OCI-LY3 (cell line): ENCODE measurements around the gene KRT80.

Experiments
- H2AFZ ChIP-seq: fragments of 200-600, 300-600 bp; shearing (Covaris generic); 2 replicates; pipeline ENCODE4 v1.6.0; 2014; ENCODE audit warnings: antibody characterized with exemption, low read depth, low read length
- H3K27ac ChIP-seq: fragments of 200-600, 300-600 bp; sonication (generic); 2 replicates; pipeline ENCODE4 v1.5.1; 2014; ENCODE audit warnings: mild to moderate bottlenecking, low read length, moderate library complexity, mixed read lengths
- H3K27me3 ChIP-seq: fragments of 200-600, 300-600 bp; sonication (generic); 2 replicates; pipeline ENCODE4 v1.6.1; 2014; ENCODE audit warnings: low read depth, low read length, mixed read lengths
- H3K36me3 ChIP-seq: fragments of 200-600, 300-600 bp; sonication (generic); replicated peaks from 2 replicates; pipeline ENCODE3; 2014; ENCODE audit warnings: low read depth, low read length, mixed read lengths
- H3K4me1 ChIP-seq: fragments of 300-600, 200-600 bp; sonication (generic); 2 replicates; pipeline ENCODE4 v1.6.1; 2014; ENCODE audit warnings: low read length, mixed read lengths
- H3K4me2 ChIP-seq: fragments of 200-600, 300-600 bp; sonication (generic); 2 replicates; pipeline ENCODE4 v1.6.1; 2014; ENCODE audit warnings: low read length, mixed read lengths
- H3K4me3 ChIP-seq: fragments of 300-600, 200-600 bp; sonication (generic); 2 replicates; pipeline ENCODE4 v1.5.1; 2014; ENCODE audit warnings: antibody characterized with exemption, mild to moderate bottlenecking, low read length, moderate library complexity
- H3K79me2 ChIP-seq: fragments of 300-600, 200-600 bp; shearing (Covaris generic); 2 replicates; pipeline ENCODE4 v1.6.1; 2014; ENCODE audit warnings: mild to moderate bottlenecking, low read length, mixed read lengths
- H3K9ac ChIP-seq: fragments of 300-600, 200-600 bp; shearing (Covaris generic); 2 replicates; pipeline ENCODE4 v1.6.0; 2014; ENCODE audit warnings: mild to moderate bottlenecking, low read length, moderate library complexity
- H3K9me3 ChIP-seq: fragments of 200-600, 300-600 bp; shearing (Covaris generic); 2 replicates; pipeline ENCODE4 v1.6.1; 2014; ENCODE audit warnings: low read length, mixed read lengths; ENCODE audit not compliant: insufficient read depth
- H4K20me1 ChIP-seq: fragments of 200-600, 300-600 bp; sonication (generic); 2 replicates; pipeline ENCODE4 v1.6.1; 2016; ENCODE audit warnings: low read length, mixed read lengths; ENCODE audit not compliant: insufficient read depth
- EZH2phosphoT487 ChIP-seq: fragments of 200-600 bp; shearing (Covaris generic); IDR thresholded peaks from 2 replicates; pipeline ENCODE4 v1.6.1; 2018; ENCODE audit warnings: antibody characterized with exemption, mixed run types, low read depth
- TF ChIP-seq, protein P1 (sequence below): fragments of 200-600, 300-600 bp; sonication (generic); IDR thresholded peaks from 2 replicates; pipeline ENCODE4 v1.5.1; 2014; ENCODE audit warnings: antibody characterized with exemption, low read length, low read depth

The KRT80 gene

DNA sequence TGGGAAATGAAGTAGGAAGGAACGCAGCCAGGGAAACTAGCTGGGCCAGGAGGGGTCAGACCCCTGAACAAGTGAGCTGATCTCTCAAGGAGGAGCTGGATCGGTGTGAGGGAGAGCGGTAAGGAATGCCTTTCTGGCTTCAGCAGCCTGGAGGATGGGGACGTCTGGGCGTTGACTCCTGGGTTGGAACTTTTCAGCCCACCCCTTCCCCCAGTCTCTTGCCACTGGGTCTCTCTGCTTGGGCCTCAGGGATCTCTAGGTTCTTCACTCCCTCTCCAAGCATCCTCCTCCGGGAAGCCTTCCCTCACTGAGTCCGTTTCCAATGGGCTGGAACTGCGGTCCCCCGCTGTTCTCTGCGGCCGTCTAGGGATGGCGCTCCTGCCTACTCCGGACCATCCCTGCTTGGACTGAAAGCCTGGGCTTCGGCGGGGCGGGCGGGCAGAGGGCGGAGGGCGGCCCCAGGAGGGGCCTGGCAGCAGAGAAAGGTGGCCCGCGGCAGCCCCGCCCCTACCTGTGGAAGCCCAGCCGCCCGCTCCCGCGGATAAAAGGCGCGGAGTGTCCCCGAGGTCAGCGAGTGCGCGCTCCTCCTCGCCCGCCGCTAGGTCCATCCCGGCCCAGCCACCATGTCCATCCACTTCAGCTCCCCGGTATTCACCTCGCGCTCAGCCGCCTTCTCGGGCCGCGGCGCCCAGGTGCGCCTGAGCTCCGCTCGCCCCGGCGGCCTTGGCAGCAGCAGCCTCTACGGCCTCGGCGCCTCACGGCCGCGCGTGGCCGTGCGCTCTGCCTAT, 41.1 kb upstream of the KRT80 start, which contains the start of gene KRT7:
Gene KRT7 (plus strand): TSS at position 570 of the 788 bp plus-strand sequence. CDS start 54 bp downstream, at position 624.
- Histone ChIP-seq H4K20me1 (no peaks in the 10 kb centered on the region), H3K9ac (no peak within 1 kb of the TSS), H3K27ac (no peak within 1 kb of the TSS), H3K4me1 (no peaks in the 10 kb centered on the region), H3K79me2 (no peaks in the 10 kb centered on the region), H3K4me2 (no peak within 1 kb of the TSS), H3K27me3 (peaks cover 15% of the 10 kb centered on the region), H2AFZ (no peak within 1 kb of the TSS), H3K9me3 (no peaks in the 10 kb centered on the region), H3K4me3 (no peak within 1 kb of the TSS), H3K36me3 (no peaks in the 10 kb centered on the region)
- TF ChIP-seq, protein P1, sequence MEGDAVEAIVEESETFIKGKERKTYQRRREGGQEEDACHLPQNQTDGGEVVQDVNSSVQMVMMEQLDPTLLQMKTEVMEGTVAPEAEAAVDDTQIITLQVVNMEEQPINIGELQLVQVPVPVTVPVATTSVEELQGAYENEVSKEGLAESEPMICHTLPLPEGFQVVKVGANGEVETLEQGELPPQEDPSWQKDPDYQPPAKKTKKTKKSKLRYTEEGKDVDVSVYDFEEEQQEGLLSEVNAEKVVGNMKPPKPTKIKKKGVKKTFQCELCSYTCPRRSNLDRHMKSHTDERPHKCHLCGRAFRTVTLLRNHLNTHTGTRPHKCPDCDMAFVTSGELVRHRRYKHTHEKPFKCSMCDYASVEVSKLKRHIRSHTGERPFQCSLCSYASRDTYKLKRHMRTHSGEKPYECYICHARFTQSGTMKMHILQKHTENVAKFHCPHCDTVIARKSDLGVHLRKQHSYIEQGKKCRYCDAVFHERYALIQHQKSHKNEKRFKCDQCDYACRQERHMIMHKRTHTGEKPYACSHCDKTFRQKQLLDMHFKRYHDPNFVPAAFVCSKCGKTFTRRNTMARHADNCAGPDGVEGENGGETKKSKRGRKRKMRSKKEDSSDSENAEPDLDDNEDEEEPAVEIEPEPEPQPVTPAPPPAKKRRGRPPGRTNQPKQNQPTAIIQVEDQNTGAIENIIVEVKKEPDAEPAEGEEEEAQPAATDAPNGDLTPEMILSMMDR = no peak
- TF ChIP-seq EZH2phosphoT487 = no peak

DNA sequence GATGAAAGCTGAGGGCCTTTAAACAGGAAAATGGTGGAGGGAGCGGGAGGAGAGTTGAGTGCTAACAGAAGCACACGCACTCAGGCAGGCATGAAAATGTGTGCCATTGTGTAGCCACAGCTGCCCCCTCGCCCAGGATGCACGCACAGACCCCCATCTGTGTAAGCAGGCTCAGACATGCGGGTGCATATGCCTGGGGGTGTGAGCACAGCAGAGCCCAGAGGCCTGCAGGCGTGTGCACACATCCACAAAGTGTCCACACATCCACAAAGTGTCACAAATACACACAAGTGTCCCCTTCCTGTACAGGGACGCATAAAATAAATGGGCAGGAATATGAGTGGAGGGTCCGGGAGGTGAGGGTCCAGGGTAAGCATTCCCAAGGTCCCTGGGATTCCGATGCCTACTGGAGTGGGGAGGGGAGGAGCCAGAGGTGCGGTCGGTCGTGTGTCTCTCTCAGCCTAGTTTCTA, 40.4 kb upstream of the KRT80 start:
- Histone ChIP-seq H3K79me2 (no peaks in the 10 kb centered on the region), H3K27me3 (peaks cover 18% of the 10 kb centered on the region), H3K4me1 (no peaks in the 10 kb centered on the region), H3K36me3 (no peaks in the 10 kb centered on the region), H3K9ac (no peak overlapping the region), H3K4me2 (no peak overlapping the region), H3K27ac (no peak overlapping the region), H4K20me1 (no peaks in the 10 kb centered on the region), H3K9me3 (no peaks in the 10 kb centered on the region), H2AFZ (no peak overlapping the region), H3K4me3 (no peak overlapping the region)
- TF ChIP-seq, protein P1 = no peak
- no peak for TF ChIP-seq EZH2phosphoT487

DNA sequence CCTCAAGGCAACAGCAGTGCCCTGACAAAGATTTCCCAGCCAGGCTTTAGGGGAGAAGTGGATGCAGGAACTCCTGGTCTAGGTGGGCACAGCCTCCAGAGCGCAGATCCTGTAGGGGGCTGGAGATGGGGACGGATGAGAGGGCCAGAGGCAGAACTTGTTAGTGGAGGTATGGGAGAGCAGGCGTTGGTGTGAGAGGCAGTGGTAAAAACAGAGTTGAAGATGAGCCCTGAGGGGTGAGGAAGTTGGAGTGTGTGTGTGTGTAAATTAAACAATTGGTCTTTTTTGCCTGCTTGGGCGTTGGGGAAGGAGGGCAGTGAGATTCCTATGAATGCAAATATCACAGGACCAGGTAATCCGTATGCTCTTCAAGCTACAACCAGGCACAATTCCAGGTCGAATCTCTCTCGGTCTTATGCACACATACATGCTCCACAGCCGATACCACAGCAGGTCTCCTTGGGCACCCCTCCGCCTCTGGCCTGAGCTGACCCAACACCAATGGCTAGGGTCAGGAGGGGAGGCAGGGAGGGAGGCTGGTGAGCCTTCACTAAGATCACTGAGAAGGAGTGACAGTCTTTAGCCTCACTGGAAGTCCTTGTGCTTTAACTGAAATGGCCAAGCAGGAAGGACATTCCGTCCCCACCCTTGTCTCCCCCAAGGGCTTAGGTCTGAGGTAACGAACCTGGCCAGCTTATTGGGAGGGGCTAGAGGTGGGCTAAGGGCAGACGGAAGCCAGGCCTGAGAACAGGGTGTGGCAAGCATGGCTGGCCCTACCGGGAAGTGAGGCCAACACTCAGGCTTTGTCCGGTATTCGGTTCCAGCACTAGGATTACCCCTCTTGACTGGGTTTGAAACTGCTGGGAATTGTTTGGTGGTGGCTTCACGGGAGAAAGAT, 39.7 kb upstream of the KRT80 start:
- Histone ChIP-seq H3K4me1 (no peaks in the 10 kb centered on the region), H3K9ac (no peak overlapping the region), H3K4me2 (no peak overlapping the region)

More for the DNA sequence above, 39.7 kb upstream of the KRT80 start:
- Histone ChIP-seq H4K20me1 (no peaks in the 10 kb centered on the region), H3K9me3 (no peaks in the 10 kb centered on the region), H3K27me3 (peaks cover 24% of the 10 kb centered on the region), H3K4me3 (no peak overlapping the region), H3K36me3 (no peaks in the 10 kb centered on the region), H3K79me2 (no peaks in the 10 kb centered on the region), H3K27ac (no peak overlapping the region), H2AFZ (no peak overlapping the region)
- TF ChIP-seq, protein P1 = no peak
- no peak for TF ChIP-seq EZH2phosphoT487
